HG03095 (cell line): Measurements from ENCODE around the gene PPBP.
"Not testable (repeated sequence)": the region's sequence is repeated elsewhere in the genome, so short reads cannot be mapped to it uniquely, and the experiment has no call there.

Experiments
- ATAC-seq: cut with Tn5 transposase; IDR thresholded peaks from one replicate; pipeline ENCODE4 v1.9.1; 2021; ENCODE audit warnings: moderate library complexity; ENCODE audit not compliant: unreplicated experiment

PPBP gene

GRCh38 chr4:73952352-73952751 lies 35.6 kb downstream of the PPBP start:
- no peak for ATAC-seq

DNA sequence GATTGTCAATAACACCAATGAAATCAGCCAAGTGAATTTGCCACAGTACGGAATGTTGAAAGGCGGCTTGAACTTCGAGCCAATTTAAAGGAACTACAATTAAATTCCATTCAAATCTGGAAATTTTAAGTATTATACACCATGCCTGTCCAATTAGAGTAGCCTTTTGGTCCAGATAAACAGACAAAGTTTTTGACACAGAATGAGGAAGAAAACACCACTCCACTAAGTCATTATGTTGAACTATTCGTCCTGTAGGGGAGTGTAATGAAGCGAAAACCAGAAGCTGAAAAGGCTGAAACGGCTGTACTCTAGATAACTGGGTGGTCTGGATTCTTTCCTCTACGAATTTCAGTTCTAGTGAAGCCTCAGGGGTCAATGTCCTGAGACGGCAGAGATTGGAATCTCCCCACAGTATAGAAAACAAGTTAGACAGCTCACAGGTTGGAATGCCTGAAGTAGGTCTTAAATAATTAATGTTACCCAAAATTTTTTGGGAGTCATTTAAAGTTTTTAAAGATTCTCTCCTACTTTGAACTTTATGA lies 37.5 kb downstream of the PPBP start:
- ATAC-seq = not testable (repeated sequence)

DNA sequence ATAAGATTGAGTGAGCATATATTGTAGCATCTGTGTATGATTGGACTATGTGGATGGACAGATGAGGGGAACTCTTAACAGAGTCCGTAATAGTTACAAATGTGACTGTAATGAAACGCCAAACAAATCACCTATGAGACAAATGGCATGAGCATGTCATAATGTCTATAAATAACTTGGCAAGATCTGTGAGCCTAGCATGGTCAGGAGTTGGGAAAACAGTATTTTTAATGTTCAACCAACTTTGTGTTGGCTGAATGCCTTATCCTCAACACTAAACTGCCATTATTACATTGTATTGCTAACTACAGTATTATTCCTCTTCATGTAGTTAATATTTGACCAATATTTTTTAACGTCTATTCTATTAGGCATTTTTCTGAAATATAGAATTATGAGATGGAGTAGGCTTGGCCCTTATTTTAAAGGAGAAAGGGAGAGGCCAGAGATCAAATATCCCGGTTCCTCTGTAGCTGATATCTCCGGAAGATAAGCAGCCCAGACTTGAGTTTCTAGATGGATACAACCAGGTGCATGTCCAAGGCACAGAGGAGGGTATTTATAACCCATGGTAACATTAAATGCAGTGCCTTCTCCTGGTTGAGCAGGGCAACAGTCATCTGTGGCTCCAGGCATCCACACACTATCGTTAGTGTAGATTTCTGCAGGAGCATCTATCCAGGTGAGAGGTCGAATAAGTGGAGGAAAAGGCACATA lies 38.8 kb downstream of the PPBP start:
- ATAC-seq = no peak

DNA sequence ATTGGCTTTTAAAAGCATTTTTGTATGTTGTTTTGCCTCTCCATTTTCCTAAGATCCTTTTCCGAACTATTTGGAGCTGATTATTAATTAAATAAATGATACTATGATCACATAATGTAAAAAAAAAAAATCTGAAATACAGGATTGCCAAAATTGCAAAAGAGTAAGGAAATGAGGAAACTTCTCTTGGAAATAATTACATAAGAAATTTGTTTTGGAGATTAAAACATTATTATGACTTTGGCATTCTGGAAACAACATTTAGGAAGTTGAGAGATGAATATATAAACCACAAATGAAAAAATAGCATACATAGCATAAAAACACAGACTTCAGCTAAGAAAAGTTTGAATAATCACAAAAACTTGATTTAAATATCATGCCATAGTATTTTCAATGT lies 39.7 kb downstream of the PPBP start:
- no peak for ATAC-seq

DNA sequence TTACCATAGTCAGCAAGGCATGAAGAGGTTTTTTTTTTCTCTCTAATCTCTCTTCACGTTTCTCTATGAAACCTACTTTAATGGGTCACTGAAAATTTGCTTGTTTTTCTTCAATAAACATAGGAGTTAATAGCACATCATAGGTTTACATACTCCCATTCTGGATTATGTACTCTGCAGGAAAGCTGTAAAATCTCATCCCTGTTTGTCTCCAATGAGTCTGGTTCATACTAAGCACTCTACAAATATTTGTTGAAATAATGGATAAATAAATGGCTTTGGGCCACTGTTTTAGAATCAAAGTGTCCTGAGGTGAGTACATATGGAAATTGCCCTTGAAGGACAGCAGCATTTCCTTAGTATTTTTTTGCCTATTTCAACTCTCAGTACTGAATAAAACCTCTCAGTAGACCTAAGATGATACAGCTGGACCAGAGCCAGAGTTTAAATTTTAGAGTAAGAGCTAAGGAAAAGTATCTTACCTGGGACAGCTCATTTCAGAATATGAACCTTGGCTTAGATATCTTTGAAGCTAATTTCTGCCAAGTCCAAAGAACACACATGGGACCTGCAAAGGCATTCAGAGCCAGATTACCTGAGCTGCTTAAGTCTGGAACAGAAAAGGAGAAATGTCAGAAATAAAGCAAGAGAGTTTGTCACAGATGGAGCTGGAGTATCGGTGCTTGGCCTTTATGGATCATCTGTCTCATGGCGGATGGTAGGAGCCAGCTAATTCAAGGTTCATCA lies 40.6 kb downstream of the PPBP start:
- no peak for ATAC-seq

DNA sequence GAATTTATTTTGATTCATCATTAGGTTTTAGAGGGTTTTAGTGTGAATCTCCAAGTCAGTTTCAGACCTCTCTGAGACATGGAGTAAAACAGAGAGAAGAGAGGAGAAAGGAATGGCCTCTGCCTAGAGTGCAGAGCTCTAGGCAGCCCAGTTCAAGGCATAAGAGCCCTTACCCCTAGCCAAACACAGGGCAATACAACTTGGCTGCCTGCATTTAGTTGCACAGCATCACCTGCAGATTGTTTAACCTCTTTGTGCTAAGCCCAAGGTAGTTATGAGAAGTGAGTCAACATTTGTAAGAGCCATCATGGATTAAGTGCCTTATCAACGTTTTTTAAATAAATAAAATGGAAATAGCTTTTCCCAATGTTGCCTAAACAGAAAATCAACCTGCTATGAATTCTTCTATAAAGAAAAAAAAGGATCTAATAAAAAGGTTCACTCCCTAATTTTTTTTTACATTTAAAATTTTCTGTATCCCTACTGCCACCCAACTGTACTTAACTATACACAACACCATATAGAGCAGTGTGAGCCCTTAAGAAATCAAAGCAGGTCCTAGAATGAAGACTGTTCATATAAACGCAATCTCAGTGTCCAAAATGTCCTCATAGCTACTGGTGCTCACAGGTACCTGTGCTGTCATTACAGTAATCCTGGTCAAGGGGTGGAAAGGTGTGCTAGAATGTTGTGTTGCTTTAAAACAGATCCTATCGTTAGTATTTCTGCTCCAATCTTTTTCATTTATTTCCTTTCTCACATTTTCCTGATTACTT lies 42.1 kb downstream of the PPBP start:
- no peak for ATAC-seq

GRCh38 chr4:73945140-73945539 lies 42.9 kb downstream of the PPBP start:
- ATAC-seq = no peak

DNA sequence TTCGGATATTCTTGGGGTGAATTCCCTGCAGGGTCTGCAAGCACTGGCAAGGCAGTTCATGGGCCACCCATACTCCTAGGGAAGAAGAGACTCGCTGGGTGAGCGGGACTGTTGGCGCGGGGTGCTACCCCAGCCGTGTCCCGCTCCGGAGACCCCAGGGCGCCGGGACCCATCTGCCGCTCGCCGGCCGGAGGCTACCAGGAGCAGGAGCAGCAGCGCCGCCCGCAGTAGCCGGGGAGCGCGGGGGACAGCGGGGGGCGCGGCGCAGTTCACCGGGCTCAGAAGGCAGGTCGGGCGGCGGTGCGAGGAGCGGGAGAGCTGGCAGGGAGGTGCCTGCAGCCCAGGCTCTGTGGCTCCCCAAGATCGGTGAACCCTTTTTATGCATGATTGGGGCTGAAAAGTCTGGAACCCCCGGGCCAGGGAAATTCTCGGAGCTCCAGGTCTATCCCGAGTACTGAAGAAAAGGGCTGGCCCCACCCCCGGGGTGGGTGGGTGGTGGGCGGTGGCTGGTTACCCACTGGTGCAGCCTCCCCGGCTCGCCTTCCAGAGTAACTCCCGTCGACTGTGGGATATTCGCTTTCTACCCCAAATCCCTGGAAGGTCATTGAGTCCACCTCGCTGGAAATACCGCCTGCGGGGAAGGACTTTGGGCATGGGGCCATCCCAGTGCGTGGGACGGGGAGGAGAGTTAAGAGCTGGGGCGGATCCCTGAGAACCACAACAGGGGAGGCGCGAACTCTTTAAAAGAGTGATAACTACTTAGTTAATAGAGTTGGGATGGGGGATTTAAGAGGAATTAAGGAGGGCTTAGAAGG lies 43.7 kb downstream of the PPBP start:
- no peak for ATAC-seq

DNA sequence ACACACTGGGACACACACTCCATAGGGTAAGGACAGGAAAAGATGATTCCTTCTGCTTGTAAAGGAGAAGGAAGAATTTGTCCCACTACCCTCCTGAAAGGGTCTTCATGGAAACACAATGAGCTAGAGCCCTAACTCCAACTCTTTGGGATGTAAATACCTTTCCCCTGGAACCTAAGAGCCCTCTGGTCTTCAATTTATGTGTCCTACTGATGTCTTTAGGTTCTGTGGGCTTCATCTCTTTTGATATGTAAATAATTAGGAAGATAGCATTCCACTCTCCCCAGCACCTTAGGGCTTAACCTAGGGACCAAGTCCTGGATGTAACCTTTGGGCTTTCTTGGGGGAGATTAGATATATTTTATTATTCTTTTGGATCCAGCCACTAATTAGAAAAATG lies 44.4 kb downstream of the PPBP start:
- no peak for ATAC-seq

- ATAC-seq = no peak
These were observed 51.0 kb downstream of the PPBP start for GRCh38 chr4:73936969-73937368.
